Natural killer cell (primary cell): ENCODE measurements around the gene NR1H2. TPM values are rescaled to one million over a fixed set of nuclear protein-coding genes. Genes with fewer than 3 reads are reported as not detected.

ENCODE experiments used
- ATAC-seq, 3 donors: fragments of 150-1000 bp in 2 of 3; fragments of 200-7000 bp in 1 of 3; cut with Tn5 transposase; 1 replicate in 1 of 3; 2 replicates in 2 of 3; pipeline ENCODE4 v1.10.0; 2021; ENCODE audit warnings: mild to moderate bottlenecking in 2 of 3, moderate library complexity in 2 of 3
- DNase-seq, 2 donors: peaks; one replicate each; pipeline versions ENCODE4 v3.0.0 to v3.0.0-alpha.2; 2013 to 2021; ENCODE audit warnings: mixed read lengths in 1 of 2
- H3K27ac ChIP-seq: one replicate; pipeline ENCODE4 v1.5.1; 2013; ENCODE audit warnings: mild to moderate bottlenecking, low read length
- H3K27me3 ChIP-seq: one replicate; pipeline ENCODE4 v1.6.1; 2013; ENCODE audit warnings: low read length; ENCODE audit not compliant: control insufficient read depth, insufficient read depth
- H3K36me3 ChIP-seq: one replicate; pipeline ENCODE4 v1.6.1; 2013; ENCODE audit warnings: low read length; ENCODE audit not compliant: control insufficient read depth, insufficient read depth
- H3K4me1 ChIP-seq: one replicate; pipeline ENCODE4 v1.6.1; 2013; ENCODE audit warnings: low read length; ENCODE audit not compliant: control insufficient read depth, insufficient read depth
- H3K4me3 ChIP-seq: one replicate; pipeline ENCODE4 v1.5.1; 2013; ENCODE audit warnings: low read length
- H3K9me3 ChIP-seq: one replicate; pipeline ENCODE4 v1.6.1; 2013; ENCODE audit warnings: low read length; ENCODE audit not compliant: control insufficient read depth, insufficient read depth
- H3K27ac Mint-ChIP-seq, 2 donors: one replicate each; pipeline ENCODE4 v1.8.0; 2022; ENCODE audit warnings: mild to moderate bottlenecking in 2 of 2, mixed read lengths in 2 of 2, moderate library complexity in 1 of 2
- H3K27me3 Mint-ChIP-seq, 2 donors: one replicate each; pipeline ENCODE4 v1.8.0; 2022; ENCODE audit warnings: low read depth in 2 of 2, mixed read lengths in 2 of 2
- H3K36me3 Mint-ChIP-seq: one replicate; pipeline ENCODE4 v1.8.0; 2022; ENCODE audit warnings: mixed read lengths
- H3K4me1 Mint-ChIP-seq, 2 donors: one replicate each; pipeline ENCODE4 v1.8.0; 2022; ENCODE audit warnings: mixed read lengths in 2 of 2
- H3K4me3 Mint-ChIP-seq: one replicate; pipeline ENCODE4 v1.8.0; 2022; ENCODE audit warnings: mild to moderate bottlenecking, moderate library complexity, mixed read lengths
- H3K9me3 Mint-ChIP-seq, 2 donors: one replicate each; pipeline ENCODE4 v1.8.0; 2022; ENCODE audit warnings: mixed read lengths in 2 of 2
- CTCF ChIP-seq: fragments of 200-600 bp; IDR thresholded peaks from one replicate; pipeline ENCODE4 v1.8.0; 2022; ENCODE audit warnings: antibody characterized with exemption
- WGBS: methylation state at CpG from one replicate; pipeline ENCODE4 v1.1.7; 2013; ENCODE audit warnings: missing lambda C conversion rate; ENCODE audit not compliant: insufficient coverage; 5-methylcytosine and 5-hydroxymethylcytosine counted together
- intact Hi-C: fragments of 100-400 bp; cut with micrococcal nuclease; formaldehyde crosslinking; loops from one replicate; pipeline ENCODE4 v1.14.2; 2022
- total RNA-seq, 4 donors: library from RNA; stranded (reverse); fragments of 120-200 nt in 1 of 4; gene quantifications; one replicate each; pipeline versions ENCODE4 v1.2.3 to v1.2.4, GENCODE V29; 2013 to 2022

The NR1H2 gene
- total RNA-seq, 3 donors from 2014 or later (not counting 1 experiment from before 2014, with no cell fraction given) = 185 to 217 (median 211) TPM

GRCh38 chr19:50413096-50413495 is 36.8 kb downstream of the NR1H2 start:
- Mint-ChIP-seq H3K36me3 (no peaks in the 10 kb centered on the region), H3K27me3 (no peaks in the 10 kb centered on the region), H3K4me3 (no peak overlapping the region), H3K27ac (no peak overlapping the region), H3K4me1 (peaks cover 0 to 8% of the 10 kb centered on the region in 2 donors), H3K9me3 (no peaks in the 10 kb centered on the region)
- peaks cover 28% of the 10 kb centered on the region for H3K4me1 ChIP-seq
- TF ChIP-seq CTCF = no peak
- H3K27me3 ChIP-seq = no peaks in the 10 kb centered on the region
- WGBS = 95% methylated on average over 13 of the region's 13 CpGs
- no peak for ATAC-seq
- H3K9me3 ChIP-seq = no peaks in the 10 kb centered on the region
- no peak overlapping the region for H3K4me3 ChIP-seq
- no peak for DNase-seq
- peaks cover 4% of the 10 kb centered on the region for H3K36me3 ChIP-seq
- intact Hi-C loops = no loop called here
- H3K27ac ChIP-seq = no peak overlapping the region

- Mint-ChIP-seq H3K9me3 (no peaks in the 10 kb centered on the region), H3K4me3 (no peak overlapping the region), H3K4me1 (peaks cover 0 to 9% of the 10 kb centered on the region in 2 donors), H3K27me3 (peaks cover 0 to 3% of the 10 kb centered on the region in 2 donors), H3K27ac (no peak overlapping the region), H3K36me3 (no peaks in the 10 kb centered on the region)
- peaks cover 4% of the 10 kb centered on the region for H3K36me3 ChIP-seq
- no peak overlapping the region for H3K4me3 ChIP-seq
- WGBS = 98% methylated on average over 21 of the region's 21 CpGs
- intact Hi-C loops = no loop called here
- TF ChIP-seq CTCF = no peak
- peak in 1 of 2 donors; percentile 1 for DNase-seq
- H3K27me3 ChIP-seq = no peaks in the 10 kb centered on the region
- ATAC-seq = no peak
- no peak overlapping the region for H3K27ac ChIP-seq
- no peaks in the 10 kb centered on the region for H3K9me3 ChIP-seq
- H3K4me1 ChIP-seq = peaks cover 32% of the 10 kb centered on the region
These were observed 37.3 kb downstream of the NR1H2 start for GRCh38 chr19:50413531-50413930.

GRCh38 chr19:50414864-50415660 is 38.8 kb downstream of the NR1H2 start:
- H3K4me1 ChIP-seq = peaks cover 47% of the 10 kb centered on the region
- H3K4me1 Mint-ChIP-seq = peaks cover 9 to 24% of the 10 kb centered on the region in 2 donors
- peak; percentile 78 to 93 (median 92) for ATAC-seq
- H3K27me3 ChIP-seq = peaks cover 3% of the 10 kb centered on the region
- H3K4me3 Mint-ChIP-seq = no peak overlapping the region
- no peaks in the 10 kb centered on the region for H3K36me3 Mint-ChIP-seq
- peaks cover 14 to 15% of the 10 kb centered on the region in 2 donors for H3K27me3 Mint-ChIP-seq
- no peaks in the 10 kb centered on the region for H3K9me3 ChIP-seq
- TF ChIP-seq CTCF = peak; percentile 80
- H3K36me3 ChIP-seq = no peaks in the 10 kb centered on the region
- H3K4me3 ChIP-seq = peak overlapping the region; percentile 28
- H3K9me3 Mint-ChIP-seq = no peaks in the 10 kb centered on the region
- DNase-seq = peak; percentile 72 to 83
- intact Hi-C loops = loop anchor here (1.0 kb wide), 2 partner anchors 47 to 58 kb away; no protein-coding TSS in a partner anchor
- peak overlapping the region; percentile 84 for H3K27ac ChIP-seq
- H3K27ac Mint-ChIP-seq = peak overlapping the region in 1 of 2 donors; percentile 70
- 39% methylated on average over 36 of the region's 37 CpGs for WGBS
